SU-DHL-6 (cell line): ENCODE measurements around the gene SEMA3G.

ENCODE experiments used
- H2AFZ ChIP-seq: fragments of 200-600 bp; sonication (generic); 2 replicates; pipeline ENCODE4 v1.6.1; 2014; ENCODE audit warnings: low read depth, mild to moderate bottlenecking, moderate library complexity, mixed read lengths, antibody characterized with exemption, low read length; ENCODE audit not compliant: severe bottlenecking
- H3F3A ChIP-seq: fragments of 200-600 bp; shearing (Covaris generic); 2 replicates; pipeline ENCODE4 v1.6.0; 2016; ENCODE audit warnings: antibody characterized with exemption, mild to moderate bottlenecking; ENCODE audit not compliant: insufficient read depth
- H3K27ac ChIP-seq: fragments of 200-600 bp; sonication (generic); 2 replicates; pipeline ENCODE4 v1.5.1; 2016; ENCODE audit warnings: low read depth, mild to moderate bottlenecking, low read length, moderate library complexity, mixed read lengths
- H3K27me3 ChIP-seq: fragments of 200-600 bp; sonication (generic), shearing (Covaris generic); 2 replicates; pipeline ENCODE4 v1.6.0; 2014; ENCODE audit warnings: mild to moderate bottlenecking, low read length
- H3K36me3 ChIP-seq: fragments of 200-600 bp; sonication (generic); 2 replicates; pipeline ENCODE4 v1.6.1; 2014; ENCODE audit warnings: mild to moderate bottlenecking, low read length, mixed read lengths
- H3K4me2 ChIP-seq: fragments of 300-600, 200-600 bp; shearing (Covaris generic), sonication (generic); 2 replicates; pipeline ENCODE4 v1.6.0; 2014; ENCODE audit warnings: low read length, low read depth, mild to moderate bottlenecking; ENCODE audit not compliant: poor library complexity, severe bottlenecking
- H3K4me3 ChIP-seq: fragments of 200-600 bp; sonication (generic); 2 replicates; pipeline ENCODE4 v1.5.1; 2014; ENCODE audit warnings: antibody characterized with exemption, low read length, mild to moderate bottlenecking, mixed read lengths; ENCODE audit not compliant: insufficient read depth, poor library complexity, severe bottlenecking
- H3K79me2 ChIP-seq: fragments of 200-600 bp; sonication (generic); 2 replicates; pipeline ENCODE4 v1.6.1; 2014; ENCODE audit warnings: mild to moderate bottlenecking, low read length, moderate library complexity; ENCODE audit not compliant: insufficient read depth
- H3K9ac ChIP-seq: fragments of 200-600 bp; sonication (generic); 2 replicates; pipeline ENCODE4 v1.7.0; 2014; ENCODE audit warnings: mild to moderate bottlenecking, low read length
- H3K9me2 ChIP-seq: fragments of 200-600 bp; sonication (generic); replicated peaks from 2 replicates; pipeline ENCODE4 v1.6.1; 2014; ENCODE audit warnings: low read length; ENCODE audit not compliant: insufficient read depth
- H3K9me3 ChIP-seq: fragments of 200-600 bp; sonication (generic); 2 replicates; pipeline ENCODE4 v1.6.1; 2014; ENCODE audit warnings: low read length, mixed read lengths; ENCODE audit not compliant: insufficient read depth
- H4K20me1 ChIP-seq: fragments of 200-600 bp; sonication (generic); 2 replicates; pipeline ENCODE4 v1.6.1; 2014; ENCODE audit warnings: low read depth, mild to moderate bottlenecking, antibody characterized with exemption, low read length, moderate library complexity, mixed read lengths
- CTCF ChIP-seq: fragments of 200-600 bp; sonication (generic); IDR thresholded peaks from one replicate; pipeline ENCODE4 v1.5.1; 2017; ENCODE audit warnings: antibody characterized with exemption, mild to moderate bottlenecking, low read length, moderate library complexity; ENCODE audit not compliant: insufficient read depth, poor library complexity, severe bottlenecking
- EZH2phosphoT487 ChIP-seq: fragments of 200-600 bp; sonication (generic), shearing (Covaris generic); conservative IDR thresholded peaks from 2 replicates; pipeline ENCODE4 v1.6.1; 2018; ENCODE audit warnings: mild to moderate bottlenecking, antibody characterized with exemption, low read length, moderate library complexity, mixed read lengths

The SEMA3G gene

GRCh38 chr3:52481819-52482521 is 37.1 kb upstream of the SEMA3G start:
- Histone ChIP-seq H3K27me3 (no peaks in the 10 kb centered on the region), H3K79me2 (no peaks in the 10 kb centered on the region), H4K20me1 (no peaks in the 10 kb centered on the region), H3K27ac (no peak overlapping the region), H2AFZ (no peak overlapping the region), H3K9me3 (no peaks in the 10 kb centered on the region), H3K9me2 (no peaks in the 10 kb centered on the region), H3K36me3 (no peaks in the 10 kb centered on the region), H3K4me2 (no peak overlapping the region), H3F3A (no peaks in the 10 kb centered on the region), H3K4me3 (no peak overlapping the region), H3K9ac (no peak overlapping the region)
- TF ChIP-seq EZH2phosphoT487 (no peak), CTCF (no peak)

- Histone ChIP-seq H2AFZ (no peak overlapping the region), H3K79me2 (no peaks in the 10 kb centered on the region), H3F3A (no peaks in the 10 kb centered on the region), H4K20me1 (no peaks in the 10 kb centered on the region), H3K27ac (no peak overlapping the region), H3K9me2 (no peaks in the 10 kb centered on the region), H3K9me3 (no peaks in the 10 kb centered on the region), H3K36me3 (no peaks in the 10 kb centered on the region), H3K4me2 (no peak overlapping the region), H3K9ac (no peak overlapping the region), H3K4me3 (no peak overlapping the region), H3K27me3 (no peaks in the 10 kb centered on the region)
- TF ChIP-seq EZH2phosphoT487: no peak
- no peak for TF ChIP-seq CTCF
Observed at GRCh38 chr3:52480768-52481715, 36.1 kb upstream of the SEMA3G start.

- no peak overlapping the region for H2AFZ ChIP-seq
- H3K4me2 ChIP-seq: no peak overlapping the region
- H3K27me3 ChIP-seq: no peaks in the 10 kb centered on the region
- no peaks in the 10 kb centered on the region for H3K36me3 ChIP-seq
- no peaks in the 10 kb centered on the region for H3K9me3 ChIP-seq
- H3K9me2 ChIP-seq: no peaks in the 10 kb centered on the region
- no peak overlapping the region for H3K4me3 ChIP-seq
- H3K27ac ChIP-seq: no peak overlapping the region
- no peaks in the 10 kb centered on the region for H3K79me2 ChIP-seq
- TF ChIP-seq EZH2phosphoT487 (no peak), CTCF (no peak)
- no peak overlapping the region for H3K9ac ChIP-seq
- H4K20me1 ChIP-seq: no peaks in the 10 kb centered on the region
- H3F3A ChIP-seq: no peaks in the 10 kb centered on the region
Observed at GRCh38 chr3:52479877-52480575, 35.1 kb upstream of the SEMA3G start.
